Measurements from ENCODE around the gene DLX4.

The DLX4 gene

GRCh38 chr17:49978501-49978900 is 9.5 kb downstream of the DLX4 start:
- TF ChIP-seq POU6F1 (CRISPR knock-in tag; IDR thresholded peaks at IDR 0.05; ENCODE audit: borderline replicate concordance, low read depth) = no peak
- TF ChIP-seq OSR1 (CRISPR knock-in tag; IDR thresholded peaks at IDR 0.05) = no peak
- no peak for TF ChIP-seq ZNF70 (CRISPR knock-in tag; IDR thresholded peaks at IDR 0.05)
- no peak for TF ChIP-seq RARB (CRISPR knock-in tag; IDR thresholded peaks at IDR 0.05)
- TF ChIP-seq ZNF565 (CRISPR knock-in tag; conservative IDR thresholded peaks at IDR 0.05; ENCODE audit: low read depth) = no peak
- TF ChIP-seq ISL1 (CRISPR knock-in tag; IDR thresholded peaks at IDR 0.05) = no peak
- no peak for TF ChIP-seq ZC3H10 (CRISPR knock-in tag; IDR thresholded peaks at IDR 0.05)
- TF ChIP-seq TCF4 (CRISPR knock-in tag; IDR thresholded peaks at IDR 0.05; ENCODE audit: borderline replicate concordance) = no peak
- TF ChIP-seq ARNTL (CRISPR knock-in tag; IDR thresholded peaks at IDR 0.05; ENCODE audit: borderline replicate concordance, low read depth) = no peak
- TF ChIP-seq GLIS3 (CRISPR knock-in tag; IDR thresholded peaks at IDR 0.05) = no peak
- ATAC-seq = no peak

GRCh38 chr17:49979748-49980479 is 10.9 kb downstream of the DLX4 start:
- TF ChIP-seq ZNF70 (CRISPR knock-in tag; IDR thresholded peaks at IDR 0.05) (no peak), GLIS3 (CRISPR knock-in tag; IDR thresholded peaks at IDR 0.05) (no peak), PATZ1 (CRISPR knock-in tag; IDR thresholded peaks at IDR 0.05; ENCODE audit: borderline replicate concordance) (no peak), ZFP3 (CRISPR knock-in tag; IDR thresholded peaks at IDR 0.05) (no peak), POU6F1 (CRISPR knock-in tag; IDR thresholded peaks at IDR 0.05; ENCODE audit: borderline replicate concordance, low read depth) (no peak), PPARA (CRISPR knock-in tag; IDR thresholded peaks at IDR 0.05; ENCODE audit: borderline replicate concordance) (no peak), ARNTL (CRISPR knock-in tag; IDR thresholded peaks at IDR 0.05; ENCODE audit: borderline replicate concordance, low read depth) (no peak), BACH2 (CRISPR knock-in tag; IDR thresholded peaks at IDR 0.05; ENCODE audit: borderline replicate concordance) (no peak), ESRRG (CRISPR knock-in tag; IDR thresholded peaks at IDR 0.05) (no peak), ZFP30 (CRISPR knock-in tag; IDR thresholded peaks at IDR 0.05) (no peak), ISL1 (CRISPR knock-in tag; IDR thresholded peaks at IDR 0.05) (no peak), RARB (CRISPR knock-in tag; IDR thresholded peaks at IDR 0.05) (no peak), ZNF8 (CRISPR knock-in tag; IDR thresholded peaks at IDR 0.05) (no peak), ZNF565 (CRISPR knock-in tag; conservative IDR thresholded peaks at IDR 0.05; ENCODE audit: low read depth) (no peak), TSHZ2 (CRISPR knock-in tag; IDR thresholded peaks at IDR 0.05) (no peak)
- no peak for ATAC-seq

- no peak for ATAC-seq
- TF ChIP-seq ZNF8 (CRISPR knock-in tag; IDR thresholded peaks at IDR 0.05) (no peak), POU6F1 (CRISPR knock-in tag; IDR thresholded peaks at IDR 0.05; ENCODE audit: borderline replicate concordance, low read depth) (no peak), RARB (CRISPR knock-in tag; IDR thresholded peaks at IDR 0.05) (no peak), GLIS3 (CRISPR knock-in tag; IDR thresholded peaks at IDR 0.05) (no peak), OSR1 (CRISPR knock-in tag; IDR thresholded peaks at IDR 0.05) (no peak), ZFP3 (CRISPR knock-in tag; IDR thresholded peaks at IDR 0.05) (no peak), TOX (CRISPR knock-in tag; IDR thresholded peaks at IDR 0.05; ENCODE audit: borderline replicate concordance) (no peak), ARNTL (CRISPR knock-in tag; IDR thresholded peaks at IDR 0.05; ENCODE audit: borderline replicate concordance, low read depth) (no peak), ESRRG (CRISPR knock-in tag; IDR thresholded peaks at IDR 0.05) (no peak)
Measured at GRCh38 chr17:49980703-49981197, 11.8 kb downstream of the DLX4 start.
